Renal pelvis (tissue), 4 donors: ENCODE results near the gene PPP2R2B. TPM values are rescaled to one million over a fixed set of nuclear protein-coding genes. Genes with fewer than 3 reads are reported as not detected.

Experiments
- DNase-seq: peaks from one replicate; pipeline ENCODE4 v3.0.0-alpha.2; 2013
- polyA plus RNA-seq, 3 donors: library from polyadenylated mRNA; unstranded; fragments of 120-200 nt; gene quantifications; one replicate each; pipeline ENCODE4 v1.2.1, GENCODE V29; 2013; ENCODE audit not compliant: insufficient read length in 3 of 3

The PPP2R2B gene
- polyA plus RNA-seq, 3 donors: 13.4 to 16.6 (median 14.7) TPM

DNA sequence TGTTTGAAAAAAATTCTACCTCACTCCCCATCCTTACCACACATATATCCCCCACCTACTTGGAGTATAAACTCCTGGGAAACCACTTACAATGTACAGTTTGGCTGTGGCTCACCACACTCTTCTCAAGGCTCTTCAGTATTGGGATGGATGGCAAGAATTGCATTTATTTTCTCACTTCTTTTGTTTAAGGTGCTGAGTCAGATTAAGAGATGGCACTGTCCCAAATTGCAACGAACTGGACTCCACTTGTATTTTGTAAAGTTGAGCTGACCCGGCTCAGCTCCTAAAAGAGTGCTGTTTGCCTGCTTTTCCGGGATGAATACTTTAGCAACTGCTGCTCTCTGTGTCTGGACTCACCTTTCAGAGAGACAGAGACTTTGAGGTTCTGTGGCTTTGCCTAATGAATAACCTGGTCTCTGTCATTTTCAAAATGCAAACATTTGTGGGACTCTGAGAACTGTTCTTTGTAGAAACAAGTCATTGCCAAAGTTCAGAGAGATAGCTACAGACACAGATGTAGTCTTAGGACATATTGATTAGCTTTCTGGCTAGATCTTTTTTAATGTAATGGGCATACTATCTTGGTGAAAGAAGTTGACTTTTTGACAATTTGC, 42.2 kb downstream of the PPP2R2B start:
- no peak for DNase-seq

DNA sequence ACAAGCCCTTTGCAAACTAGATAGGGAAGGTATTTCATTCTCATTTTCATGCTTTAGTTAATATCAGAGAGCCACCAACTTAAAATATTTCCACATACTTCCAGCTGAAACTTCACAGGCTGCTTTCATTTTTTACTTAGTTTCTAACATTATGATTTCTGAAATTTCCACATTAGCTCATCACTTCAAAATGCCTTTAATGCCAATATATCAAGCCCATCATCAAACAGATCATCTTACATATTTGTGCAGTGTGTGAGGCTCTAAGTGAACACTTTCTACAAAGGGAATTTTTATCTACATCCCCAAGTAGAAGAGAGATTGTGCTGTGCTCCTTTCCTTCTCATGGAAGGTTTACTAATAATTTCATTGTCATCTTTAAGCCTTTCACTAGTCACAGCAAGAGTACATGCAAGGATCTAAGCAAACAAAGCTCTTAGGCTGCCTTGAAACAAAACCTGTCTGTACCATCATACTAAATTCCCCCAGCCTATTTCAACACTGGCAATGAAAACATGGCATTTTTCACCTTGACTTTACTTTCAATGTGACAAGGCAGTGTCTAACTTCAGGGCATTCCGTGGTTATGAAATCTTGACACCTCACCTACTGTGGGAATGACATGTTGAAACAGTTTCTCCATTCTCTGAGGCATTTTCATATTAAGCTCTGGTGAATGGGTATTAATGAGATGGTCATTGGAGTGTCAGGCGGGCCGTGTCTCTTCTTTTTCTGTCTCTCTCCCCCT, 45.4 kb downstream of the PPP2R2B start:
- no peak for DNase-seq

DNA sequence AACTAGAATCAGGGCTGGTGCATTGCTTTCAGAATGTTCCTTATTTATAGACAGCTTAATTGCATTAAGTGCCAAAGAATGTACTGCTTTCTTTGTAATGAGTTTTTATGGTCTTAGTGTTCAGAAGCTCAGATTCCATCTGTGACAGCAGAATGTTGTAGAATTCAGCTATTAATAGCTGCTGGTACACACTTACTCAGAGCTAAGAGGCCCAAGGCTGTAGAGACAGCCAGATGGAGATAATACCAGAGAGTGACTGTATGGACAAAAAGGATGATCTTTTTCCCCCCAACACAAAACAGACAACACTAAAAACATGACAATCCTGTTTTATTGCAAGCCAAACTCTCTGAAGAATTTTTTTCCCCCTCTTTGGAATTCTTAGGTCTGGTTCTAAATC, 50.2 kb downstream of the PPP2R2B start:
- DNase-seq: peak; percentile 15

DNA sequence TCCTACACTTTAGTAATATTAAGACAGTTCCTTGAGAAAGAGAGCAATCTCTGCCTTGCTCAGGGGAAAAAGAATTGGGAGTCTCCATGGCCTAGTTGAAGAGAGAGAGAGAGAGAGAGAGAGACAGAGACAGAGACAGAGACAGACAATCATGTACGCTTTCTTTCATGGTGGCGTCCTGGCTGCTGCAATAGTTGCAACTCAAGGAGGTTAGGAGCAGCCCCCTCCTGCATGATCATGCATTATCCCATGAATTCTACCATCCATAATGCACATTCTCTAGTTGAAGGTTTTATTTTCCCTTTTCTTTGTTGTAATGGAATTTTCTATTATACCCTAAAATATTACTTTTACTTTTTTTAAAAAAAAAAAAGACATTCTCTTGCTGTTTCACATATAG, 50.7 kb downstream of the PPP2R2B start:
- no peak for DNase-seq

DNA sequence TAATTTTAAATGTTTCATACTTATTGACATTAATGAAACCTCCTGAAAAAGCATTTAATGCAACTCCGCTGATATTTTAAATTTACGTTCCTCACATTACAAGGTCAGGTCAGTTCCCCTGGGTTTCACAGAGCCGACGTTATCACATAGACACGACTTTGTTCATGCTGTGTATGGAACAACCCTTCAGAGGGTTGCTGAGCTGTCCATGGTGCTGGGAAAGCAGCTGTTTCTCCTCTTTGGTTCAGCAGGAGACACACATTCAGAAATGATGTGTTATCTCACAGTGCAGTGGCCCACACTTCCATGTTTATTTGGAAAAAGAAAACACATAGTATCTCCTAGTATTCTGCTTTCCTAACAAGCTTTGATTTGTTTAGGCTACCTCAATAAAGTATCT, 53.5 kb downstream of the PPP2R2B start:
- peak; percentile 63 for DNase-seq

DNA sequence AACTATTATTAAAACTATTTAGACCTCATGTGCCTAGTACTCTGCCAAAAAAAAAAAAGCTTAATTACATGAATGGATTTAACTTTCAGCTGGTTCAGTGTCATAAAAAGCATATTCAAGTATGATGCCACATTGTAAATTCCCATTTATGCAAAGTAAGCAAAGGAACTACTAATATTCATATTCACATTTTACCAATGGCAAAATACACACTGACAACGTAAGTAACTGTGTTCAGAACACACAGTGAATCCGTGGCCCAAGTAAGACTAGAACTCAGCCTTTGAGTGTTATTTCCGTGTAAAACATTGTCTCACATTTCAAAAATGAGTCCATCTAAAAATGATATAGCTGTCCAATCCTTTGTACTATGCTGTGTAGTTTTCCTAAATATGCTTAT, 56.8 kb downstream of the PPP2R2B start:
- DNase-seq: no peak

DNA sequence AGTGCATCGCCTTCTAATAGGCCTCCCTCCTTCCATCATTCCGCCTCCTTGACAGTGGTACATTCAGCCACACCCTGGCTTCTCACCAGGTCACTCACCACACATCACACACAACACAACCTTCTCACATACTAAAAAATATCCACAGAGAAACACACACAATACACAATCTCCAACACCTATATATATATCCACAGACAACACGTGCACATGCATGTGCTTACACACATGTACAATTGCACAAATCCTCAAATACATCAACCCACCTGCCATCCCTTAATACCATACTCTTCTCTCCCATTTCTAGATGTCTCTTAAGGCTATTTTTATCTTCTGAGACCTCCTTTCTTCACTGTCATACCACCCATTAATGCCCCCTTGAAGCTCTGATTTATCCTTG, 57.6 kb downstream of the PPP2R2B start:
- no peak for DNase-seq

DNA sequence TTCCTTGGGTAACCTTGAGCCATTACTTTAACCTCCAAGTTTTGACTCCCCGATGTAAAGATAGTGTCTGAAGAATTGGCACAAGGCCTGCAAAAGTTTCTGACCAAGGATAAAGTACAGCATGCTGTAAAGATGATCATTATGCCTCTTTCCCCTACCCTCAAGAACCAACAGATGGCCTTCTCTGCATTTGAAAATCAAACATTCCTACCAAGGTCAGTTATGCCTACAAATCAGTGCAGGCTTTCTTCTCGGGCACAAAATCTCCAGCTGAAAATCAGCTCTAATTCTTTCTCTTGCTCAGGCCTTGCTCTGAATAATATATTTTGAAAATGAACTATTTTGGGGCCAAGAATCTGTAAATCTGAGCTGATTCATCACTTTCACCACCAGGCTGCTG, 59.7 kb downstream of the PPP2R2B start:
- DNase-seq: no peak

DNA sequence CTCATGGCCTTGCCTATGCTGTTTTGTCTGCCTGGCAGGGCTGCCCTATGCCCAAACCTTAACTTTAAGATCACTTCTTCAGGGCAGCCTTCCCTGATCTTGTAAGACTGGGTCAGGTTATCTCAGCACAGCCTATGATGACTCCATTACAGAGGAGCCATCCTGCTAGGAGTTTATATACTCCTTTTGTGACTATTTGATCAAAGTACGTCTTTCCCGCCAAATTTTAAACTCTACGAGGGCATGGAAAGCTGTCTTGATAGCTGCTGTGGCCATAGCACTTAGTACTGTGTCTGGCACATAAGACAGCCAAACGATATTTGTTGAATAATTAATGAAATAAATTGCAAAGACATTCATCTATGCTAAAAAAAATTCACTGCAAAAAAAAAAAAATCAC, 60.6 kb downstream of the PPP2R2B start:
- no peak for DNase-seq

DNA sequence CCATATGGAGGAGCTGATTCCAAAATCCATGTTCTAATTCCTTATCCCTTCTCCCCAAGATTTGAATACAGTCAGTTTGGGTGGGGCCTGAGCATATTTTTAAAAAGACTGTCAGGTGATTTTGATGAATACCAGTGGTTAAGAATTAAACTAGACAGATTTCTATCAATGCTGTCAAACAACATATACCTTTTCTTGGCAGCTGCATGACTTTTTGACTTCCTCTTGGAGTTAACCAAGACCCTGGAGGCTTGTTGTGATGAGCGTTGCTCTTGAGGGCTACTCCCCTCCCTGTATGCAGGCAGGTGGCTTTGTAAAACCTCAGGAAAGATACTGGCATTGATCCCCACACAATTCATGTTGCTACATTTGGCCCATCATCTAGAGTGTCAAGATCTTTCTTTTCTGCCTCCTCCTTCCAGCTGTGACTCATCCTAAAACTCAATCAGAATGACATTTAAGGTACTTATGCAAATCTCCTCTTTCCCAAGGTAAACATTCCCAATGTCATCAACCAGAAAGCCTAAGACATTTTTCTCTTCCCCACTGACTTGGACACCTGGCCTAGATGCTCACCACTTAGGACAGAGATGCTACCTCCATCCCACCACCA, 61.7 kb downstream of the PPP2R2B start:
- no peak for DNase-seq

DNA sequence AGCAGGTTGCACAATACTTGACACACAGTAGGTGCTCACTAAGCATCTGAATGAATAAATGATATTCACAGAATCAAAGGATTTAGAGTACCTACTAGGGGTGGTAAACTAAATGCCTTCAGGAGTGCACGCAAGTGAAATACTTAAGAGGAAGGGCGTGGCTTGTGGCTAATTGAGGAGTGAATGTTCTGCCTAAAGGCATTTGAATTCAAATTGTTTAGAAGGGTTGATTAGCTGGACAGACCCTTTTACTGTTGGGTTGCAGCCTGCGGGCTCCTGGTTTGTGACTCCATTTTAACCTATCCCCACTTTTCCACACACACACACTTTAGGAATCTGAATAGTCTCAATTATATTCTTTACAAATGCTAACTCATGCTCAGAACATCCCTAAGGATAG, 63.1 kb downstream of the PPP2R2B start:
- no peak for DNase-seq

DNA sequence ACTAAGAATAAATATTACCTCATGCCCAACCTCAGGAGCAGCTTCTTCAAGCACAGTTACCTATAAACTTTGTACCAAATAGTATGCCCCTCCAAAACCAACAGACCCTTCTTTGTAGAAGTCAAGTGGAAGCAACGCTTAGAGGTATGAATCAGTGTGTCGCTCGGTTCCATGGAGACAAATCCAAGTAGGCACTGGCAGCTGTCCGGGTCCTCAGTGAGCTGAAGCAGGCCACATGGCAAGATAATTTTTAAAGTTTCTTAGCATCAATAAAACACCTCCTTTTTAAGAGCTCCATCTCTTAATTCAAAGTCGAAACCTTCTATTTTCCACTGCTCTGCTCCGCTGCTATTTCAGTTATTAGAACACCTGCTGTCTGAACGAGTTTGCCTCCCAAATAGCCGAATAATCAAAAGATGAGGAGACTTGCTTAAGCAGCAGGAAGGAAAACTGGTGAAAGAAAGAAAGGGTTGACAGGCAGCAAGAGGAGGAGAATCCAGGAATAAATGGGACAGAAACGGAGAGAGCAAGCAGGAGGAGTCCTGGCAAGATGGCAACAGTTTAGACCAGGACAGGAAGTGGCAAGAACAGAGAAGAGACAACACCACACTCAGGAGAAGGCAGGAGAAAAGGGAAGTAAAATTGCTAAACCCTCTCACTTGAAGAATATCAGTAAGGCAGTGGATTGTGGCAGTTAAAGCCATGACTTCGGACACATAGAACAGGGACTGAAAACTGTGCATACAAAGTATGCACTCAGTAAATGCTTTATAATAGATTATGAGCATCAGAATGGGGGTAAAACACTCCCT, 65.0 kb downstream of the PPP2R2B start:
- DNase-seq: no peak

DNA sequence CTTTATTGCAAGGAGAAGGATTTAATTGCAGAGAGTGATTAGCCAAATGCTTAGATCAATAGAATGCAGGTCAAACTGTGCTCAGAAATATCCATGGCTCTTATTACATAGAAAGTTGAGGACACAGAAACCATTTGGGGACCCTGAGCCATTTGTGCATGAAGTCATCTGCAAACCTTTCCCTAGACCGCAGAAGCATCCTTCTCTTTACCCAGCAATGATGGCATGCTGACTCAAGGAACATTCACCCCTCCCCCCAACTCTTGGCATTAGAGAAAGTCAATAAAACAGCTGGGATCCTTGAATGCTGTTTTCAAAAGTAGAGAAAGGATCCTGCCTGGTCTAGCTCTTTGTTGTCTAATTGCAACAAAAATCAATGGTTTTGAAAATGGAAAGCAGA, 73.5 kb downstream of the PPP2R2B start:
- no peak for DNase-seq

DNA sequence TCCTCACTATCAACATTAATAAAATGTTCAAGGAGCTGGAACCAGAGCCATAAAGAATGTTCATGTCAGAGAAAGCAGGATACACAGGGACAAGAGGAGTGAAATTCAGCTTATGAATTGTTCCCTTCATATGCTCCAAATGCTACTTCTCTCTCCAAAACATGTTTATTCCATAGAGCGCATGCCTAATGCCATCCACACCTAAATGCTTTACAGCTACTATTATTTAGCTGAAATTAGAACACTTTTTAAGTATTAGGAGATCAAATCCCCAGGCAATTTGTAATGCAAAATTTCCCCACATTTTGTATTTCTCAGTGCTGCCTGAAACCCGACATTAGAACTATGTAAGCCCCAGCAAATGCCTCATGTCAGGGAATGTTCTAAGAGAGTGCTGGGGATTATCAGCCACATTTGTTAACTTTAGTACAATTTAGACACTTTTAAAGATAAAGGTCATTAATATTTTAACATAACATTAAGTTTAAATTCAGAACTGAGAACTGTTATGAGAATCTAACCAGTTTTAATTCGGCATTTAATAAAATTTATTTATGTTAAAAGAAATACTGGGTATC, 75.5 kb downstream of the PPP2R2B start:
- DNase-seq: no peak

DNA sequence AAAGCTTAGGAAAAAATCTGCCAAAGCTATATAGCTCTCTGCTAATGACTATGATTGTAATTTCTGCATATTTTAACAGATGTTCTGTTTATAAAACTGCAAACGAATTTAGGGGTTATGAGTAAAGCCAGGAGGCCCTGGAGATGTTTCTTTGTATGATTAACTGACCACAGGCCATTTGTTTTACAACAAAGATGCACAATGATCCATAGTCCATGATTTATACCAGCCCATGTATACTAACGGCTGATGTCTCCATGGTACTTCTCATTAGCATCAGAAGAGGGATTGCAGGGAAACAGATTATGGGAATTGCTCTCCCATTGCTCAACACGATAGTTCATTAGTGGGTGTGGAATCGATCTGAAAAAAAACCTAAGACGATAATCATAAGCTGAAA, 78.9 kb downstream of the PPP2R2B start:
- DNase-seq: no peak

DNA sequence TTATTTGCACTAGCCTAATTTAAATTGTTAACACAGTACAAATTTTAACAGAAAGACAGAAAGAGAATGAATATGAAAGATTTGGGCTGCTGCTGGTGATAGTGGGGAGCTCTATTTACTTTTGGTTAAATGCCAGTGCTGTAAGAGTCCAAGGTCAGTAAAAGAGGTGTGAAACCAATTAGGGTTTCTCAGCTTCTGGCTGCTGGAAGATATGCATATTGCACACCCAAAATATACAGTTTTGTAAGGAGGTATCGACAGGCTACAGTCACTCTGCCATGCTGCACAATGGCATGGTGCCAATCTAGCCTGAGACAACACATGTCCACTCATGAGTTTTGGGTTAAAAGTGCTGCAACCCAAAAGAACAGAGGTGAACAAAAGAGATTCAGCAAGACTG, 79.3 kb downstream of the PPP2R2B start:
- no peak for DNase-seq

DNA sequence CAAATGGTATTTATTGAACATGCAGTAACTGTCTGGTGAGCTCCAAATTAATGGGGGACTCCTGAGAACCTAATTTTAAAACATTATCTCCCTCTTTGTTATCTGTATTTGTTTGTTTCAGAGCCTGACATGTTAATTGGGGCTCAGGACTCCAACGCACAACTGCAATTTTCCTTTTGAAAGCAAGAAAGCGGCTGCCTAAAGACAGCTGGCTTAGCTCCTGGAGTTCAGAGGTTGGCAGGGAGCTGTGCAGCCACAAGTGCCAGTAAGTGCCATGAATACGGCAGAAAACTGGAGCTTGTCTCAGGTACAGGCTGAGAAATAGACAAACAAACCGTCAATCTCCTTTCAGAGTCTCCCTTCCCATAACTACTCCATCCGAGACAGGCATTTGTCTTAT, 80.9 kb downstream of the PPP2R2B start:
- peak; percentile 16 for DNase-seq

DNA sequence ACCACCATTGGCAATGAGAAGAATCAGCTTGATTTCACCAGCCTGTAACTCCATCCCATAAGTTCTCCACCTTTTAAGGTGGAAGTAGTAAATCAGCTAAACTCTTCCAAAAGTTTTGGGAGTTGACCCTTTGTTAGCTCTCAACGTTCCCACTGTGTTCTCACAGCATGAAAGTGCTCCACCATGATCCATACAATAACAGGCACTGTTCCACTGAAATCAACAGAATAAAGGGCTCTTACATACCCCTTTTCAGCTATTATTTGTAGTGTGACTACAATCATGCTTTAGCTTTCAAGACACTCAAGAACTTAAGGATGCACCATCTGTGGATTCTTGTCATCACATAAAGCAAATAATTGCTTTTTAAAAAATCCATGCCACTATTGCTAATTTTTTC, 81.6 kb downstream of the PPP2R2B start:
- no peak for DNase-seq

DNA sequence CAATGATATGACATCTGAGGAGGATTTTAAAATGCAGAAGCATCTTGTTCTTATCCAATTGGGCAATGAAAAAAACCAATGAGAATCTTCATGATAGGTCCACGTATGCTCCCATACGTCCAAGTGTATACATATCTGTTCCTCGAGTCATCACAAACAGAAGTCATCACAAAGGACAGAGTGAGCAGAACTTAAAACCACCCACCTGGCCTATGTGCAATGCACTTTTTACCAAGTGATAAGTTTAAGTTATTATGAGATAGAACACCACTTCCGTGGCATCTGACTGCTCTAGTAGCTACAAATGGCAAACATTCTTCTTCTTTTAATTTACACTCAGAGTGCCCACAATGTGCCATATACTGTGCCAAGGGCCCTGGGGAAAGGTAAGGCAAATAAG, 82.4 kb downstream of the PPP2R2B start:
- no peak for DNase-seq

DNA sequence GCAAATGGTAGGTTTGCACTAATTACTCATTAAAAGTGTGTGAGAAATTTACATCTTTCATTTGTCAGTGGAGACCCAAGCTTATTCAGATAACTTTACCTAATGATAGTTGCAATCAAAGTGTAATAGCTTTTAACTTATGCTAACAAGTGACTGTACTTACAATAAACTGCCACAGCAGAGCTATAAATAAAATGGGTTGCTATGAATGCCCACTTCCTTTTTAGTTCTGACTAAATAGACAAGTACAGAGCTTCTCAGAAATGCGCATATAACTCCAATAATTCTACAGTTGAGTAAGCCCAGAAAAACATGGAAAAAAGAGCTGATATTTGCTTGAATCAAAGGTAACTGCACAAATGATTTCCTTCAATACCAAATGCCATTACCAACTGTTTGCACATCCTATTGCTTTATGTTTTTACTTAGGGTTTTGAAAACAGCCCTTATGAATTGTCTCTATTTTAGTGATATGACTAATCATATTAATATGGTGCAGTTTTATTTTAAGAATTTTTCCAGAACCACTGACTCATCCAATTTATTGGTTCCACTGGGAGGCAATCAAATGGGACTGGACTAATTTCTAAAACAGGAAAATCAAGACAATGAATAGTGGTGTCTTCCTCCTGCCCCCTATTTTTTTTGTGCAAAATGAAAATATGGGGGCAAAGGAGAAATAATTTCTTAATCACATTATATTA, 84.1 kb downstream of the PPP2R2B start:
- DNase-seq: no peak

DNA sequence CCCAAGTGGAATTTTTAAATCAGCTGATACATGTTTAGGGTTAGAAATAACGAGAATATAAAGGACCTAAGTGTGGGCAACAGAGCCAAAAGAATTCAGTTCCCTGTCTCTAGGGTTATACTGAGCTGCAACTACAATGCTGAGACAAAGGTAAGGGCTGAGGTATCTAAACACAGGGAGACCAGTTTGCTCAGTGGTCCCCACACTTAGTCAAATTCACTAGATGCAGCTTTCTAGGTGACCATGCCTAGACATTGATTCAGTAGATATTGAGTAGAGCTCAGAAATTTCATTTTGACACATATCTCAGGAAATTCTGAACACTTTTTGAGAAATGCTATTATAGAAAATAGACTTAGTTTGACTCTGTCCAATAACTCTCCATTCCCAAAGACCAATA, 84.8 kb downstream of the PPP2R2B start:
- no peak for DNase-seq

DNA sequence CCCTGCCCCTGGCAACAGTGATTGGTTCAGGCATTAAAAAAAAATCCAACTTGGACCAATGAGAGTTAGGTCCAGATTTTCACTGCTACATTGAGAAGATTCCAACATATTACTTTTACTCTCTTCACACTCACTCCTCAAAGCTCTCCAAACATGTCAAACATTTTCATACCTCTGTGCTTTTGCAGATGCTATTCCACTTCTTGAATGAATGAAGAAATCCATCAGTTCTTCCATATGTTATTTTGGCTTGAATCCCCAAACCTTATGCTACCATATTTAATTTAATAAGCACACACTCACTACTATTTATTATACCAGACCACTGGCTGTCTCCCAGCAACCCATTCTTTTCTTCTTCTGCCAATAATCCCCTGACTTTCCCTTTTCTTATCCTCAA, 87.1 kb downstream of the PPP2R2B start:
- no peak for DNase-seq
